Measurements from ENCODE around the gene KCNK2. TPM values are rescaled to one million over a fixed set of nuclear protein-coding genes. Genes with fewer than 3 reads are reported as not detected.

The KCNK2 gene
- 1 to 10 TPM; 1.8 to 3.1 (median 2.0) TPM for polyA plus RNA-seq (ENCODE audit: insufficient read length in 4 of 4)

GRCh38 chr1:215082532-215083382 is at the start of gene KCNK2:
KCNK2 (plus strand) TSS chr1:215082737; CDS start chr1:215083386, 649 bp downstream.
- no peak for DNase-seq (ENCODE audit: low read depth in 4 of 4, low spot score in 2 of 4)

- no peak for DNase-seq (ENCODE audit: low read depth in 4 of 4, low spot score in 2 of 4)
Measured at GRCh38 chr1:215032911-215033526, 49.5 kb upstream of the KCNK2 start.

GRCh38 chr1:215040190-215040589 is 42.3 kb upstream of the KCNK2 start:
- no peak for DNase-seq (ENCODE audit: low read depth in 4 of 4, low spot score in 2 of 4)

GRCh38 chr1:215043401-215043800 is 39.1 kb upstream of the KCNK2 start:
- DNase-seq (ENCODE audit: low read depth in 4 of 4, low spot score in 2 of 4) = no peak

GRCh38 chr1:215044151-215044550 is 38.4 kb upstream of the KCNK2 start:
- no peak for DNase-seq (ENCODE audit: low read depth in 4 of 4, low spot score in 2 of 4)

GRCh38 chr1:215045698-215046308 is 36.7 kb upstream of the KCNK2 start:
- no peak for DNase-seq (ENCODE audit: low read depth in 4 of 4, low spot score in 2 of 4)

GRCh38 chr1:215052256-215053015 is 30.1 kb upstream of the KCNK2 start:
- no peak for DNase-seq (ENCODE audit: low read depth in 4 of 4, low spot score in 2 of 4)

GRCh38 chr1:215054266-215054665 is 28.3 kb upstream of the KCNK2 start:
- no peak for DNase-seq (ENCODE audit: low read depth in 4 of 4, low spot score in 2 of 4)

- DNase-seq (ENCODE audit: low read depth in 4 of 4, low spot score in 2 of 4) = no peak
Measured at GRCh38 chr1:215055281-215055935, 27.1 kb upstream of the KCNK2 start.

- no peak for DNase-seq (ENCODE audit: low read depth in 4 of 4, low spot score in 2 of 4)
Measured at GRCh38 chr1:215056584-215056983, 26.0 kb upstream of the KCNK2 start.

- DNase-seq (ENCODE audit: low read depth in 4 of 4, low spot score in 2 of 4) = no peak
Measured at GRCh38 chr1:215059947-215060346, 22.6 kb upstream of the KCNK2 start.

GRCh38 chr1:215064327-215064726 is 18.2 kb upstream of the KCNK2 start:
- DNase-seq (ENCODE audit: low read depth in 4 of 4, low spot score in 2 of 4) = no peak

GRCh38 chr1:215071078-215071477 is 11.5 kb upstream of the KCNK2 start:
- DNase-seq (ENCODE audit: low read depth in 4 of 4, low spot score in 2 of 4) = no peak

- no peak for DNase-seq (ENCODE audit: low read depth in 4 of 4, low spot score in 2 of 4)
Measured at GRCh38 chr1:215076322-215076721, 6.2 kb upstream of the KCNK2 start.

- DNase-seq (ENCODE audit: low read depth in 4 of 4, low spot score in 2 of 4) = no peak
Measured at GRCh38 chr1:215079456-215079855, 3.1 kb upstream of the KCNK2 start.

- DNase-seq (ENCODE audit: low read depth in 4 of 4, low spot score in 2 of 4) = no peak
Measured at GRCh38 chr1:215081661-215082531, 641 bp upstream of the KCNK2 start.

GRCh38 chr1:215083383-215083961 is 935 bp downstream of the KCNK2 start:
- DNase-seq (ENCODE audit: low read depth in 4 of 4, low spot score in 2 of 4) = no peak

- DNase-seq (ENCODE audit: low read depth in 4 of 4, low spot score in 2 of 4) = no peak
Measured at GRCh38 chr1:215084621-215085020, 2.1 kb downstream of the KCNK2 start.

GRCh38 chr1:215087603-215088002 is 5.1 kb downstream of the KCNK2 start:
- DNase-seq (ENCODE audit: low read depth in 4 of 4, low spot score in 2 of 4) = no peak

Data from left renal cortex interstitium (tissue), 4 donors.